Aorta (tissue), 5 donors: ENCODE data around the gene TSPAN18. TPM values are rescaled to one million over a fixed set of nuclear protein-coding genes. Genes with fewer than 3 reads are reported as not detected.

ENCODE experiments used
- ATAC-seq: fragments of 200-7000 bp; cut with Tn5 transposase; one replicate; pipeline ENCODE4 v1.9.1; 2022; ENCODE audit warnings: moderate library complexity; ENCODE audit not compliant: low FRiP score
- DNase-seq, 2 donors: peaks; one replicate each; pipeline ENCODE4 v3.0.0-alpha.2; 2020
- H3K27ac ChIP-seq, 2 donors: one replicate each; pipeline ENCODE4 v1.5.1; 2013; ENCODE audit warnings: low read length in 2 of 2, mild to moderate bottlenecking in 2 of 2, moderate library complexity in 2 of 2, control low read depth in 1 of 2, inconsistent platforms in 1 of 2, low read depth in 1 of 2
- H3K27me3 ChIP-seq, 2 donors: one replicate each; pipeline ENCODE4 v1.6.1; 2013; ENCODE audit warnings: control low read depth in 1 of 2, low read length in 1 of 2, mild to moderate bottlenecking in 1 of 2, moderate library complexity in 1 of 2; ENCODE audit not compliant: insufficient read depth in 2 of 2, control insufficient read depth in 1 of 2
- H3K36me3 ChIP-seq, 2 donors: one replicate each; pipeline ENCODE4 v1.6.1; 2013; ENCODE audit warnings: control low read depth in 1 of 2, low read length in 1 of 2, mild to moderate bottlenecking in 1 of 2; ENCODE audit not compliant: insufficient read depth in 2 of 2, control insufficient read depth in 1 of 2
- H3K4me1 ChIP-seq, 2 donors: one replicate each; pipeline ENCODE4 v1.6.1; 2013; ENCODE audit warnings: low read length in 2 of 2, control low read depth in 1 of 2, mild to moderate bottlenecking in 1 of 2, moderate library complexity in 1 of 2; ENCODE audit not compliant: insufficient read depth in 2 of 2, control insufficient read depth in 1 of 2
- H3K4me3 ChIP-seq, 2 donors: one replicate each; pipeline ENCODE4 v1.5.1; 2013; ENCODE audit warnings: low read length in 2 of 2, control low read depth in 1 of 2, mild to moderate bottlenecking in 1 of 2
- H3K9me3 ChIP-seq: one replicate; pipeline ENCODE4 v1.6.1; 2013; ENCODE audit warnings: mild to moderate bottlenecking, low read length; ENCODE audit not compliant: control insufficient read depth
- WGBS, 2 donors: extraction: QIAGEN DNeasy Blood & Tissue Kit; methylation state at CpG; one replicate each; pipeline ENCODE4 v1.1.7; 2013; 5-methylcytosine and 5-hydroxymethylcytosine counted together
- intact Hi-C, 2 donors: fragments of 100-400 bp; cut with DNase I; formaldehyde crosslinking; loops; one replicate each; pipeline versions ENCODE4 v1.14.2 to v1.15.0; 2022
- polyA plus RNA-seq, 2 donors: library from polyadenylated mRNA; stranded (reverse); fragments of 200-250 nt; gene quantifications; one replicate each; pipeline ENCODE4 v1.2.3, GENCODE V29; 2013
- total RNA-seq, 2 donors: library from RNA; stranded (reverse); fragmentation: NEBNext Ultra II Directional; extraction: Animal tissue kit (Norgen Biotek cat#: 25700); gene quantifications; one replicate each; pipeline ENCODE4 v1.2.1, GENCODE V29; 2021
- donor health status: healthy with polysubstance abuse.
- donor health status: Bipolar disorder and iron deficiency.
- donor health status: DM: no; HTN: no; CAD: no.
- donor health status: DM: no; HTN: no; CAD: no.
- donor health status: DM: yes; HTN: yes; CAD: no.

Gene TSPAN18
- total and polyA plus RNA-seq, 4 donors: 1.0 to 44.9 (median 18.0) TPM

DNA sequence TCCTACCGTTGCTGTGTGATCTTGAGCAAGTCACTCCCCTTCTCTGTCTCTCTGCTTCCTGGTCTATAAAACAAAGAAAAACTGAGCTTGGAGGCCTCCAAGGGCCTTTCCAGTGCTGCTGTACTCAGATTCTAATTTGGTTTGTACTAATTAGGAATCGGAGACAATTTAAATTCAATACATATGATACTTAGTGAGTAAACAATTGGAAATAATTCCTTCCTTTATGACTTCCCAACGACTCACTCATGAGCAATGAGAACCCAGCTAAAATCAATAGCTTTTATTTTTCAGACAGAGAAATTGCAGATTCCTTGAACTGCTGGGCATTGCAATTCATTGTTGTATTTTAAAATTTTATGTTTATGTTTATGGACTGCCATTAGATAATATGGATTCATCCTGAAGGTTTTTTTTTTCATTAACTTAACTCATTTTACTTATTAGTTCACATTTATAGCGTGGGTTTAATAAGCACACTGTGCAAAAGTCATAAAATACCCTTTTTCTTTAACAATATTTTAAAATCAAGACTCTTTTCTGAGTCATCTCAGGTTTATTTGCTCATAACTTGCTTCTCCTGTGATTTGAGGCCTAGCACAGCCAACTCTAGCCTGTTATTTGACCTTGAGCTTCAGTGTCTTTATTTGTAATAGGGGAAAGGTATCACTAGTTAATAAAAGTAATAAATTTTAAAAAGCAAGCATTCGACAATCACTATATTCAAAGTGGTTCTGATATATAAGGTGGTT lies 128.2 kb downstream of the TSPAN18 start:
- no peaks in the 10 kb centered on the region for H3K27me3 ChIP-seq
- H3K27ac ChIP-seq: no peak overlapping the region
- no peak for DNase-seq
- no peak overlapping the region for H3K4me3 ChIP-seq
- no peak for ATAC-seq
- H3K9me3 ChIP-seq: no peaks in the 10 kb centered on the region
- intact Hi-C loops: no loop called here
- H3K4me1 ChIP-seq: no peaks in the 10 kb centered on the region
- 90 to 93% methylated on average over 5 of the region's 5 CpGs for WGBS, 2 donors
- no peaks in the 10 kb centered on the region for H3K36me3 ChIP-seq

DNA sequence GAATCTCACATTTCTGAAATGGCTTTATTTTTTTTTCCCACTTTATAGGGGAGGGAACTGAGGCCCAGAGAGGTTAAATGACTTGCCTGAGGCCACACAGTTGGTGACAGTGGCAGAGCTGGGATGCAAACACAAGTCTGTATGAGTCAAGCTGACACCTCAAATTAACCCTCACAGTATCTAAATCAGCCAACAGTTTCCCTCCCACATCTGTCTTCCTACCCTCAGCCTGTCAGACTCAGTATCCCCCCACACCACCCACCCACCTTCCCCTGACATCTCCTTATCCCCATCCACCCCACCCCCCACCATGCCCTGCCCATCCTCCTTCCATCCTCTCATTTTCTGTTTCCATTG lies 128.7 kb downstream of the TSPAN18 start:
- Histone ChIP-seq H3K27ac (no peak overlapping the region), H3K27me3 (no peaks in the 10 kb centered on the region), H3K4me1 (no peaks in the 10 kb centered on the region), H3K36me3 (no peaks in the 10 kb centered on the region), H3K9me3 (no peaks in the 10 kb centered on the region), H3K4me3 (no peak overlapping the region)
- DNase-seq: no peak
- no peak for ATAC-seq
- intact Hi-C loops: no loop called here

DNA sequence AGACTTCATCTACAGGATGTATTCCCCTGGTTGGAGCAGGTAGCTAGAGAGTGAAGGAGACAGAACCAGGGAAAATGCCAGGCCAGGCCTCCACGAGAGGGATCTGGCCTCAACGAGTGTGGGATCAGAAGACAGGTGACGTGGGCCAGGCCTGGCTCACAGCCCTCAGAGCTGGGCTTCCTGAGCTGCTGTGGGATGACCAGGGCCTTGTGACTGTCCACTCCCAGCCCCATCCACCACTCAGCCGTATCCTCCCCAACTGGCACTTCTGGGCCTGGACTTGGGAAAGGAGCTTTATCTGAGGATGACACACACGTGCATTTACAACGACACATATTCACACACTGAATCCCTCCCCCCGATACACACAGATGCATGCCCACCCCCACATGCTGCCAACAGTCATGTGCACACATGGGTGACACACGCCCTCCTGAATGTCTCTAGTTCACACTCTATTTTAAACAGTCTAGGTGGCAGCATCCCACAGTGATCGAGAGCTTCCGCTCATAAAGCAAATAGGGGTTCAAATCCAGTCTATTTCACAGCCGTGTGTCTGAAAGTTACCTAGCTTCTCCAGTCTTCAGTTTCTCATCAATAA lies 130.8 kb downstream of the TSPAN18 start:
- DNase-seq (no peak), ATAC-seq (no peak)
- Histone ChIP-seq H3K9me3 (no peaks in the 10 kb centered on the region), H3K27ac (no peak overlapping the region), H3K4me3 (no peak overlapping the region), H3K27me3 (no peaks in the 10 kb centered on the region), H3K4me1 (no peaks in the 10 kb centered on the region), H3K36me3 (no peaks in the 10 kb centered on the region)
- intact Hi-C loops: no loop called here
- WGBS, 2 donors: 92 to 97% methylated on average over 11 of the region's 11 CpGs

DNA sequence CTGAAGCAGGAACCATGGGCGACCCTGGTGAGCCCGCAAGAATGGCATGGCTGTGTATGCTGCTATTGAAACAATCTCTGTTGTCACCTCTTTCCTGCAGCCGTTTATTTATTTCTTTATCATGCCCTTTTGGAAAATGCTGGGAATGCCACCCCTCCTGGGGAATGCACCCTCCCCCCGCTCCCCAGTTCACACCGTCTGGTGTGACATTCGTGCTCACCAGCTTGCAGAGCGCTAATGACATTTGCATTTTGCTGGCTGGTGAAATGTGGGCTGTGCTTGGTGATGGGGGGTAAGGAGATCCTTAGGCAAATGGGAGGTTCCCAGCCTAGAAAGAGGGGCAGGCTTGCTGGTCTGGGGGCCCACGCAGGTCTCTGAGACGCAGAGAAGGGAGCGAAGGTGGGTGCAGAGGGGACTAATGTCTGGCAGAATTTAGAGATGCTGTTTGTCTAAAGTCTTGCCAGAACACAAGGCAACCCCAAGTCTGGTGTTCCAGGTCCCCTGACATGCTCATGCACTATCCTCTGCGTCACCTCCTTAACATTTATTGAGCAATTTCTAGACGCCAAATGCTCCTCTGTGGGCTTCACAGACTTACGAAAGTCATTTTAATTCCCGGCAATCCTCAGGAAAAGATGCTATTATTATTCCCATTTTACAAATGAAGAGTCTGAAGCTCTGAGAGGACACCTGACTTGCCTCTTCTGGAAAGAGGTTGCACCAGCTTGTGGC lies 132.2 kb downstream of the TSPAN18 start:
- no peak for DNase-seq
- H3K36me3 ChIP-seq: no peaks in the 10 kb centered on the region
- no peaks in the 10 kb centered on the region for H3K27me3 ChIP-seq
- intact Hi-C loops: no loop called here
- no peaks in the 10 kb centered on the region for H3K4me1 ChIP-seq
- H3K9me3 ChIP-seq: no peaks in the 10 kb centered on the region
- no peak overlapping the region for H3K27ac ChIP-seq
- WGBS, 2 donors: 94% methylated on average over 14 of the region's 14 CpGs
- no peak for ATAC-seq
- no peak overlapping the region for H3K4me3 ChIP-seq

DNA sequence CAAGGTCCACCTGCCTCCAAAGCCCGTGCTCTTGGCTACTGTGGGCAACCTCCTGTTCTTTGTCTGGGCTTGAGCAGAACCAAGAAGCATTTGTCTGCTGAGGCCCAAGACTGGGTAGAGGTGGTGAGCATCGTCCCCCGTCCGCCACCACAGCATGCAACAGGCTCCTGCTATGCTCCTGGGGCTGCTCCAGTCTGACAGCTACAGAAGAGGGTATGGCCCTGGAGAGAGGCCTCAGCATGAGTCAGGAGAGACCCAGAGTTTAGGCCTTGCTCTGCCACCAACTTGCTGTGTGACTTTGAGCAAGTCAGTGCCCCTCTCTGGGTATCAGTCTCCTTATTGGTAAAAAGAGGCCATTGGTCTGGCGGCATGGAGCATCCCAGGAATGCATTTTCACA lies 132.8 kb downstream of the TSPAN18 start:
- 96 to 97% methylated on average over 5 of the region's 5 CpGs for WGBS, 2 donors
- Histone ChIP-seq H3K4me3 (no peak overlapping the region), H3K27ac (no peak overlapping the region), H3K4me1 (no peaks in the 10 kb centered on the region), H3K36me3 (no peaks in the 10 kb centered on the region), H3K9me3 (no peaks in the 10 kb centered on the region), H3K27me3 (no peaks in the 10 kb centered on the region)
- ATAC-seq: no peak
- no peak for DNase-seq
- intact Hi-C loops: no loop called here

DNA sequence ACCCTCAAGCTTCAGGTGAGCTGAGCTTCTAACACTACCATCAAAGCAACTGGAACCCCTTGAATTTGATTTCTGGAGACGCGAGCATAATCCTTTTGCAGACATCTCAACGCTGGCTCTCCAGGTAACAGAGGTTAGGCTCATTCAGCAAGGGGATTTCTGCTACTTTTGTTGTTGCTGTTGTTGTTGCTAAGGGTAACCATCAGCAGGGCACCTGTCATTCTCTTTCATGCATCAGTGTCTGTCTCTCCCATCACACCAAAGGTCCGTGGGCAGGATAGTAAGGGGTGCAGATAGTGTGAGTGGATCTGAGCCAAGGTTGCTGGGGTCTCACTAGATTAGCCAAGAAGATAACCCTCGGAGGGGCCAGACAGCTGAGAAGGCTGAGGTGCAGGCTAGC lies 133.6 kb downstream of the TSPAN18 start:
- Histone ChIP-seq H3K27ac (no peak overlapping the region), H3K4me3 (no peak overlapping the region), H3K27me3 (no peaks in the 10 kb centered on the region), H3K36me3 (no peaks in the 10 kb centered on the region), H3K9me3 (no peaks in the 10 kb centered on the region), H3K4me1 (no peaks in the 10 kb centered on the region)
- intact Hi-C loops: loop anchor here (5.0 to 10.0 kb wide), 2 partner anchors 98 to 106 kb away; no protein-coding TSS in a partner anchor
- ATAC-seq: no peak
- no peak for DNase-seq
- 98 to 99% methylated on average over 5 of the region's 5 CpGs for WGBS, 2 donors

DNA sequence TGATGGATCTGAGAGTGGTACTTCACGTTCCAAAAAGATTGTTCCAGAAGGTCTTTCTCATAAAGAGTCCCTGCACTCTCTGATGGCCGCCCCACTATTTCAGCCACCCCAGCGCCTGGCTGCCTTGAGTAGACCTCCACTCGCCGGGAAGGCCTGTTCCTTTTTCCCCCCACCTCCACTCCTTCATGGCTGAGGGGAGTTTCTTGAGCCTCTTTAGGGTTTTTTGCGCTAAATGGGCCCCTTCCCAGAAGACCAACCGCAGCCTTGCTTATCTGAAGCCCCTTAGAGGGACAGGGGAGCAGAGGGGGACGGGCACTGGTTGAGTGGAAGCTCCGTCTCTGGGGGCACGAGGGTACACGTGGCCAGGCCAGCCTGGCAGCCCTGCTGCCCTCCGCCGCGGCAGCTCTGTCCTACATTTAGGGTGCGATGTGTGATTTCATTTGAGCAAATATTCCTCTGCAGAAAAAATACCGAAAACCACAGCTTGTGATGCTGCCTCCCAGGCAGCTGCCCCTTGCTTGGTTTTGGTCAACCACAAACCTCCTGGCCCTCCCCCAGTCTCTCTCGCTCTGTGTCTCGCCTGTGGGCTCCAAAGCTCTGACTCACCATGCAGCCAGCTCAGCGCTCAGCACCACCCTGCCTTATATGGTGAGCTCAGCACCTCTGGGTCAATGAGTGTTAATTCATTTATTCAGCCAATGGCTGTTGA lies 135.2 kb downstream of the TSPAN18 start:
- 28% methylated on average over 19 of the region's 19 CpGs for WGBS, 2 donors
- Histone ChIP-seq H3K36me3 (no peaks in the 10 kb centered on the region), H3K27ac (peak overlapping the region; percentile 57 to 89), H3K4me1 (peaks cover 0 to 1% of the 10 kb centered on the region in 2 donors), H3K27me3 (no peaks in the 10 kb centered on the region), H3K4me3 (no peak overlapping the region), H3K9me3 (no peaks in the 10 kb centered on the region)
- ATAC-seq (peak; percentile 91), DNase-seq (peak; percentile 94 to 95)
- intact Hi-C loops: loop anchor here (5.0 to 10.0 kb wide), 2 partner anchors 100 to 107 kb away; no protein-coding TSS in a partner anchor

DNA sequence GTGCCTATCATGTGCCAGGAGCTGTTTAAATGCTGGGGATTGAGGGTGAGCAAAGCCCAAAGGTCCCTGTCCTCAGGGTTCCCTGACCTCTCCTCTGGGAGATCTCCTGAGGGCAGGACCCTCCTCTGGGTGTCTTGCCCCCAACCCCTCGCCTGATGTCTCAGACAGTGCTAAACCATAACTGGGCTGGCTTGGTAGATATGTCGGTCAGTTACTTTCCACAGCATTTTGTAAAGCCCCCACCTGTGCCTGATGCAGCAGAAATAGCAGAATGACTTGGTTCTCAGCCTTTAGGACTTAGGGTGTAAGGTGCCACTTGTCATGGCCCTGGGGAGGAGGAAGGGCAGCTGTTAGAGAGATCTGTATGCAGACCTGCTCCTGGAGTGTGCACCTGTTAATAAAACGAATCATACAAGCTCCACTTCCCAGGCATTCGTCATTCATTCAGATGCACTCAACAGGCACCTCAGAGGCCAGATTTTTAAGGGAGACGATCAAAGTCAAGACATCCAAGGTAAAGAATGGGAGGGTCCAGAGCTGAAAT lies 135.9 kb downstream of the TSPAN18 start:
- Histone ChIP-seq H3K36me3 (no peaks in the 10 kb centered on the region), H3K27me3 (no peaks in the 10 kb centered on the region), H3K9me3 (no peaks in the 10 kb centered on the region), H3K27ac (peak overlapping the region; percentile 49 to 68), H3K4me1 (peaks cover 0 to 1% of the 10 kb centered on the region in 2 donors), H3K4me3 (no peak overlapping the region)
- intact Hi-C loops: loop anchor here (5.0 to 10.0 kb wide), 2 partner anchors 100 to 108 kb away; no protein-coding TSS in a partner anchor
- ATAC-seq: no peak
- no peak for DNase-seq
- WGBS, 2 donors: 77 to 85% methylated on average over 5 of the region's 5 CpGs
